Activated gamma-delta T cell treated with Interleukin-2 at 50 U/mL for 16 hours (primary cell): Measurements from ENCODE around the gene SMC6.

Experiments used
- DNase-seq: peaks from one replicate; pipeline ENCODE4 v3.0.0-alpha.2; 2020

The SMC6 gene

GRCh38 chr2:17759805-17760204 lies 6.2 kb upstream of the SMC6 start:
- DNase-seq, result no peak

- DNase-seq, result no peak
These were observed 4.5 kb upstream of the SMC6 start for GRCh38 chr2:17758118-17758517.

- DNase-seq, result no peak
These were observed 3.7 kb upstream of the SMC6 start for GRCh38 chr2:17757321-17757720.

GRCh38 chr2:17756668-17757067 lies 3.1 kb upstream of the SMC6 start:
- DNase-seq, result no peak

DNA sequence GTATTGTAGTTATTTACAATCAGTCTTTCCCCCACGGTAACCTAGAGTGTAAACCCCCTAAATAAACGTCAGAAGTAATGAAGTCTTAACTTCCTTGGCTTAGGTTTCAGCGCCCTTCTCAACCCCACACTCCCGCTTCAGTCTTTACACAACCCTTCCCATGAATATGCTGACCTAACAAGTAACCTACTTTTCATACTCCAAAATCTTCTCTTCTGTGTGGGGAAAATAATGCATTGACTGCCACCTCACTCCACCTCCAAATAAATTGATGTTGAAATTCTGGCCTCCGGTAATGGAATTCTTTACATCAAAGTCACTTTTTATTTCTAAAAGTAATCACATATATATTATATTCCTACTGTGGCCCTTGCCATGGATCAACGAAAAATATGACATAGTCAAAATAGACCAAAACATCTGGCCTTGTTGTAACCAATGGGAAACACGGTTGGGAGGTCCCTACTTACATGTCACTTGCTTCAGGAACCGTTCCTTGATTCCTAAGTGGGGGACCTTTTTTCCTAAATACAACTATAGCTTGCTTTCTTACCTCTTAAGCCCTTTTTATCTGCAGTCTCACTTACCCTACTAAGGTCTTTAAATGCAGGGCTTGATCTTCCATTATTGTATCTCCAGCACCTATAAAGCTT lies 1.3 kb upstream of the SMC6 start:
- DNase-seq, result no peak

DNA sequence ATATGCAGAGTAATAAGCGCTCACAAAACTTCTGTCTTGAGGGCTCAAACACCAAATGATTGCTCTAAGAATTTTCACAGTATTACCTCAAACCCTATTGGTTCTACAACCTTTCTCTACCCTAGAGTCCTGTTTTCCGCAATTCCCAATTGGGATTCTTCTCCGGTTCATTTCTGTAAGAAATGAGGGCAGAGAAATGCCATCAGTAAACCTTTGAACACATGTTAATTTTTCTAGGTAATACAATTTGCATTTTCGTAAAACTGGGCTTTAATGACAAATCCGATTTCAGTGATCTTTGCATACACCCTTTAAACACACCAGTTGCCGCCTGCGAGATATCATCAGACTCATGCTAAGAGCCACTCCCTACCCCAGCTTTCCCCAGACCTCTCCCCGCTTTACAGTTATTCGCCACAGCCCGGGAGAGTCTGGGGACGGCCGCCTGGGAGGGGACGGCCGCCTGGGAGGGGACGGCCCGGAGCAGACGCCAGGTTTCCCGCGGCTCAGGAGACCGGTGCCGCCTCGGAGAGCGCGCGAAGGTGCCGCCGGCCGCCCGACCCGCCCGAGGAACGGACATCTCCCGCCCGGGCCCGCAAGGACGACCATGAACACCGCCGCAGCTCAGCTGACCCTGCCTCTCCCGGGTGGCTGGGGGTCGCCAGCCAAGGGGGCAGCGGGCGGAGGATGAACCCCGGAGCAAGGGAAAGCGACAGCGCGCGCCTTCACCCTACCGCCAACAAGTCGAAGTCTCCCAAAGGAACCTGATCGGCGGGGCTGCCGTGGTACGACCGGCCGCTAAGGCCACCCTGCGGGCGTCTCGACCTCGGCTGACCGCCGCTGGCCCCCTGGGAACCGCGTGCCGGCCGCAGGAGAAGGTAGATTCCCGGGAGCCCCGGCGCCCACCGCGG lies 463 bp downstream of the SMC6 start:
- DNase-seq, result peak; percentile 36

- no peak for DNase-seq
These were observed 1.4 kb downstream of the SMC6 start for GRCh38 chr2:17752246-17752645.

- no peak for DNase-seq
These were observed 3.7 kb downstream of the SMC6 start for GRCh38 chr2:17749753-17750438.

DNA sequence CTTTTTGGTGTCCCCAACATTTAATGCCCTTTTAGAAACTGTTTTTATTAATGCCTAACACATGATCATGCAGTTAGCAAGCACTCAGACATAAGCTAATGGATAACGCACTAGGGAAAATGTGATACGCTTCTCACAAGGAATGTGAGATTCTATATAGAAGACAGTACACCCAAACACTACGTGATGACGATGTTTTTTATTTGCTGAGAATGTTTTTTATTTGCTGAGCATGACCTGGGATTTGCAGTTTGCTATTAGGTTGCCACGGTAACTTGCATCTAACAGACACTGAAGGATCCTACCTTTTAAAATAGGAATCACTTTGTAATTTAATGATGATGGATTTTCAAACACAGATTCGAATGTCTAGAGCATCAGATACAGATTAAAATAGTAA lies 4.9 kb downstream of the SMC6 start:
- no peak for DNase-seq

GRCh38 chr2:17747684-17748452 lies 5.7 kb downstream of the SMC6 start:
- DNase-seq, result no peak

- no peak for DNase-seq
These were observed 13.4 kb downstream of the SMC6 start for GRCh38 chr2:17740203-17740602.

DNA sequence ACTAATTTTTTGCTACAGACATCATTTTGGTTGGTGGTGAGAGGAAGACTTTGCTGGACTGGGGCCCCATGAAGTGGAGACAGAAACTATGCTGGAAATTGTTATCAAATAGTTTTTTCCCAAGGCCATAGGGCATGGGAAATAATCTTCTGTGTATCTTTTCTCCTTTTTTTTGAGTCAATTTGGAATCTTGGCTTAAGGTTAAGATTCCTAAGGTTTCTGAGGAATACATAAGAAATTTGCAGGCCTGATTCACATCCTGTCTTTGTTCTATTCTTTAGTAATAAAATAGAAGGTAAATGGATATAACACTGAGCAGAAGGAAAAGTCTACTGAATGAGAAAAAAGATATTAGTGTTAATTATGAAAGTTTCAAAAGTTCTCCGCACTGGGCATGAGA lies 16.6 kb downstream of the SMC6 start:
- no peak for DNase-seq

DNA sequence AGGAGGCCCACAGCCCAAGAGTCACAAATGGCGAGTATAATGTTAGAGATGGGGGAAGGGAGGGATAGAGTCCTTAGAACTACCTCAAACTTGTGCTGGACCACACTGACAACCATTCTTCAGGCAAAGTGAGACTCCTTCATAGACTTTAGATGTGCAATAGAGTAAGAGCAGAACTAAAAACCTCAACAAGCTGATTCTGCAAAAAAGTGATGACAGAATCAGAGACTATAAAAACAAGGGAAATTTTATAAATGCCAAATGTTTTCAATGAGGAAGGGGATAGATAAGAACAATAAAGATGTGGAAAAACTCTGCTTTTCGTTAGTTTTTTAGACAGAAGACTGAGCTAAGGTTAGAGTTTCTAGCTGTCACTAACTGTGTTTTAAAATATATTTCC lies 17.7 kb downstream of the SMC6 start:
- DNase-seq, result no peak

DNA sequence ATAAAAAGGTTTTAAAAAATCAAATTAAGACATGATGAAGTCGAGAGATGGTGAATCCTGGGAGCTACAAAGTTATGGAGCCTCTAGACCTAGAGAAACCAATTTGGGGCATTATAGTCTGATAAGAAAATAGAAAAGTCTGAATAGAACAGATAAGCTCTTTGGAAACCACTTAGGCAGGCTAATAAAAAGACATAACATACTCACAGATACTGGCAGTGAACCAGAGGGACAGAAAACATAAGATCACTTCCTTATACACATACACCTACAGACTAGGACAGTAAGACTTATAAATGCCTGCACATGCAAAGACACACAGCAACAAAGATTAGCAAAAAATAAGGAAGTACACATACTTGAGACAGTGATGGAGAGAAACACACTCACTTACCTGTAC lies 20.0 kb downstream of the SMC6 start:
- no peak for DNase-seq

DNA sequence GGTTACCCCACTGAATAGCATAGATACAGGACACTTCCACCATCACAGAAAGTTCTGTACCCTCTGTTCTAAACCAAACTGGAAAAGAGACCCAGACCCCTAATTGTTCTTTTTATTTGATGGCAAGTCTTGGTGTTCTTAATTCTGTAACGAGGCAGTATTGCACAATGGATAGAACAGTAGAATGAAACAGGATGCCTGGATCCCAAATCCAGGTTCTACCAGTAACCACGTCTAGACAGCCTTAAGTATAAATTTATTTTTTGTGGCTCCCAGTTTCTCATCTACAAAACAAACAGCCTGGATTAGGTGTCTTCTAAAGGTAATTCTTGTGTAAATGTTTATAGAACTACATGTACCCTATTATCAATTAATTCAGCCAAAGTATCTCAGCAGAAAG lies 23.7 kb downstream of the SMC6 start:
- no peak for DNase-seq

GRCh38 chr2:17728210-17728609 lies 25.4 kb downstream of the SMC6 start:
- no peak for DNase-seq

- no peak for DNase-seq
These were observed 33.8 kb downstream of the SMC6 start for GRCh38 chr2:17719562-17720371.

- no peak for DNase-seq
These were observed 34.9 kb downstream of the SMC6 start for GRCh38 chr2:17718689-17719088.

GRCh38 chr2:17717666-17718065 lies 35.9 kb downstream of the SMC6 start:
- DNase-seq, result no peak

- no peak for DNase-seq
These were observed 40.3 kb downstream of the SMC6 start for GRCh38 chr2:17713291-17713690.

DNA sequence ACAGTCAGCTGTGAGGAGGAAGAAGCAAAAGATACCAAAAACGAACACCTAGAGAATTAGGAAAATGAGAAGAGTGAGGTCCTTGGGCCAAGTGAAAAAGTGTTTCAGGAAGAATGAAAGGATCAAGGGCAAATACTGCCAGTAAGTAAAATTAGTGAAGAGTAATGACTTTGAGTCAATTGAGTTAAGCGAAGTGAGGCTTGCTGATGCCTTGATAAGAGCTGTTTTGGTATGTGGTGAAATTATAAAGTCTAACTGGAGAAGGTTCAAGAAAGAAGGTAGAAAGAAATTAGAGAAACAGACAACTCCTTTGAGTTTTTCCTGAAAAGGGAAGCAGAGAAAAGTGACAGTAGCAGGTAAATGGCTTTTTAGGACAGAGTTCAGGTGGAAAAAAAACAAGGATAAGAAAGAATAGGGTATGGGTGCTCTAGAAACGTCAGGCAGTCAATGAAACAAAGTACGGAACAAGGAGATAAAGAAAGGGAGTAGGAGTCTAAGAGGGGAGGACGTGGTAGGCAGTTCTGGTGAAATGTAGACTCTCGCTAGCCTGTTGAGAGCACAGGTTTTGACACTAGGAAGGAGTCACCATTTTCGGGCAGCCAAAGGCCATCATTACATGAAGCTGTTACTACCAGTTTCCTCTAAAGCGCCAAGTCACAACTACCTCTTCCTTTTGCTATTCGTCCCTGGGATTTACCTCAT lies 42.9 kb downstream of the SMC6 start:
- DNase-seq, result no peak

DNA sequence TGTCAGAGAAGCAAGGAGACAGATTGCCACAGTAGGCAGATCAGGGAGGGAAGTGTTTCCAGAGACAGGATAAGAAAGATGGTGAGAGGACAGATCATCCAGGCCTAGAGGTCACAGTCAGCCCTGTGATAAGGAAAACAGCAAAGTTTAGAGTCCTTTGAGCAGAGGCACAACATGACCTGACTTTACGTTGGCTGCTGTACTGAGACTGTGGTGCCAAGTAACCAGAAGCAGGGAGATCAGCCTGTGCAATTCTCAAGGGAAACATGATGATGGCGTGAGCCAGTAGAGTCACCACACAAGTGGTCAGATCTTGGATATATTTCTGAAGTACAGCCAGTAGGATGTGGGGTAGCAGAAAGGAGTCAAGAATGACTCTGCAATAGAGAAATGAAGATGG lies 43.7 kb downstream of the SMC6 start:
- DNase-seq, result no peak
